ENCODE data around the gene EFCAB8.
"Not testable (repeated sequence)": the region's sequence is repeated elsewhere in the genome, so short reads cannot be mapped to it uniquely, and the experiment has no call there.

Gene EFCAB8

DNA sequence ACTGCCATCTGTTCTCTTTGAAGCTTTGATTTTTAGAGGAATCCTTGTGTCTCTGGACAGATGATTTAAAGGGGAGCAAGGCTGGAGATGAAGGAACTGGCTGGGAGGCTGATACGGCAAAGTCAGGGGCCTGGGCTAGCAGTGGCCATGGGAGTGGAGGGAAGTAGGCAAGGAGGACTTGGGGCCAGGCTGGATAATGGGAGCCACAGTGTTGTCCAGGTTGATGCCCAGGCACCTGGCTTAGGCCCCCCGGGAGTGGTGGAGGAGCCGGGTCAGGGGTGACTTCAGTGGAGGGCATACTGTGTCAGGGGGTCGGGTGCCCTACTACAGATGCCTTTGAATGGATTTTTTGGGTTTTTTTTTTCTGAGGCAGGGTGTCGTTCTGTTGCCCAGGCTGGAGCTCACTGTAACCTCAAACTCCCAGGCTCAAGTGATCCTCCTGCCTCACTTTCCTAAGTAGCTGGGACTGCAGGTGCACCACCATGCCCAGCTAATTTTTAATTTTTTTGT, 45.0 kb downstream of the EFCAB8 start:
- Histone ChIP-seq H3K9me3 (ENCODE audit: control insufficient read depth, insufficient read depth, low read depth, low read length) (no peaks in the 10 kb centered on the region), H3K27ac (ENCODE audit: low read depth, low read length) (no peak overlapping the region), H3K36me3 (ENCODE audit: control insufficient read depth, insufficient read depth, low read length) (no peaks in the 10 kb centered on the region), H3K9ac (ENCODE audit: low read length) (no peak overlapping the region), H3K4me1 (ENCODE audit: control insufficient read depth, insufficient read depth, low read length) (no peaks in the 10 kb centered on the region), H3K4me3 (ENCODE audit: low read depth, low read length) (no peak overlapping the region), H3K27me3 (ENCODE audit: control insufficient read depth, insufficient read depth, low read length) (no peaks in the 10 kb centered on the region)

DNA sequence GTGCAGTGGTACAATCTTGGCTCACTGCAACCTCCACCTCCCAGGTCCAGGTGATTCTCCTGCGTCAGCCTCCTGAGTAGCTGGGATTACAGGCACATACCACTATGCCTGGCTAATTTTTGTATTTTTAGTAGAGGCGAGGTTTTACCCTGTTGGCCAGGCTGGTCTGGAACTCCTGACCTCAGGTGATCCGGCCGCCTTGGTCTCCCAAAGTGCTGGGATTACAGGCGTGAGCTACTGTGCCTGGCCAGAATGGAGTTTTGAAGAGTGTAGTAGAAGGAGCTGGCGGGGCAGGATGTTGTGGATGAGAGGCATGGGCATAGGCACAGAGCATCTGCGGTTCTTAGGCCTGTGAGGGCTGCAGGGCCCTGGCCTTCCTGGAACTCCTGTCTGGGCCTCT, 46.0 kb downstream of the EFCAB8 start:
- H3K27ac ChIP-seq (ENCODE audit: low read depth, low read length); H3K4me1 ChIP-seq (ENCODE audit: control insufficient read depth, insufficient read depth, low read length); H3K27me3 ChIP-seq (ENCODE audit: control insufficient read depth, insufficient read depth, low read length); H3K36me3 ChIP-seq (ENCODE audit: control insufficient read depth, insufficient read depth, low read length); H3K9ac ChIP-seq (ENCODE audit: low read length); H3K9me3 ChIP-seq (ENCODE audit: control insufficient read depth, insufficient read depth, low read depth, low read length); H3K4me3 ChIP-seq (ENCODE audit: low read depth, low read length): not testable (repeated sequence)

GRCh38 chr20:32906200-32906599, 47.5 kb downstream of the EFCAB8 start:
- H3K27ac ChIP-seq (ENCODE audit: low read depth, low read length): no peak overlapping the region
- no peak overlapping the region for H3K4me3 ChIP-seq (ENCODE audit: low read depth, low read length)
- H3K4me1 ChIP-seq (ENCODE audit: control insufficient read depth, insufficient read depth, low read length): no peaks in the 10 kb centered on the region
- H3K36me3 ChIP-seq (ENCODE audit: control insufficient read depth, insufficient read depth, low read length): no peaks in the 10 kb centered on the region
- H3K9me3 ChIP-seq (ENCODE audit: control insufficient read depth, insufficient read depth, low read depth, low read length): no peaks in the 10 kb centered on the region
- no peak overlapping the region for H3K9ac ChIP-seq (ENCODE audit: low read length)
- no peaks in the 10 kb centered on the region for H3K27me3 ChIP-seq (ENCODE audit: control insufficient read depth, insufficient read depth, low read length)

DNA sequence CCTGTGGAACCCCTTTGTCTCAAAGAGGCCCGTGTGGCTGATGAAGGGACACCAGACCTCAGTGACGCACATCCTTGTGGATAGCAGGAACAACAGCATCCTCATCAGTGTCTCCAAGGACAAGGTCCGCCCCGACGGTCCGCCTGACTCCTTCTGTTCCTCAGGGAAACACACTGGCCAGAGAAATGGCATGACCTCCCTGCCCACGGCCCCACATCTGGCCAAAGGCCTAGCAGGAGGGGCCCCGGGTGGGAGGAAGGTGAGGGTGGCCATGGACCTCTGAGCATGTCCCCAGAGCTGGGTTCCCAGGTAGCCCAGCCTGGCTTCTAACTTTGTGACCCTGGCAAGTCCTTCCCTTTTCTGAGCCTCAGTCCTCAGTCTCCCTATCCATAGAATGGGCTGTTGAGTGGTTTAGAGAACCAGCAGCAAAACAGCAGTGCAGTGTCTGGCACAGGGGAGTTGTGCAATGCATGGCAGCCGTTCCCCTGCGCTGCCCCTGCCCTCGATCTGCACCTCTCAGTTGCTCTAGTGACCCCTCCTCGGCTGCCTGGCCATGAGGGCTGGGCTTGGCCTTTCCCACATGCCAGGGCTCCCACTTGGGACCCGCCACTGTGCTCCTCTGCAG, 48.3 kb downstream of the EFCAB8 start:
- no peak overlapping the region for H3K9ac ChIP-seq (ENCODE audit: low read length)
- no peak overlapping the region for H3K27ac ChIP-seq (ENCODE audit: low read depth, low read length)
- H3K4me1 ChIP-seq (ENCODE audit: control insufficient read depth, insufficient read depth, low read length): no peaks in the 10 kb centered on the region
- no peaks in the 10 kb centered on the region for H3K9me3 ChIP-seq (ENCODE audit: control insufficient read depth, insufficient read depth, low read depth, low read length)
- H3K27me3 ChIP-seq (ENCODE audit: control insufficient read depth, insufficient read depth, low read length): no peaks in the 10 kb centered on the region
- H3K36me3 ChIP-seq (ENCODE audit: control insufficient read depth, insufficient read depth, low read length): no peaks in the 10 kb centered on the region
- no peak overlapping the region for H3K4me3 ChIP-seq (ENCODE audit: low read depth, low read length)

- no peaks in the 10 kb centered on the region for H3K9me3 ChIP-seq (ENCODE audit: control insufficient read depth, insufficient read depth, low read depth, low read length)
- no peak overlapping the region for H3K9ac ChIP-seq (ENCODE audit: low read length)
- no peaks in the 10 kb centered on the region for H3K36me3 ChIP-seq (ENCODE audit: control insufficient read depth, insufficient read depth, low read length)
- no peaks in the 10 kb centered on the region for H3K4me1 ChIP-seq (ENCODE audit: control insufficient read depth, insufficient read depth, low read length)
- no peak overlapping the region for H3K27ac ChIP-seq (ENCODE audit: low read depth, low read length)
- no peak overlapping the region for H3K4me3 ChIP-seq (ENCODE audit: low read depth, low read length)
- no peaks in the 10 kb centered on the region for H3K27me3 ChIP-seq (ENCODE audit: control insufficient read depth, insufficient read depth, low read length)
Observed at GRCh38 chr20:32907886-32908285, 49.2 kb downstream of the EFCAB8 start.

GRCh38 chr20:32908334-32909292, 49.9 kb downstream of the EFCAB8 start:
- H3K27ac ChIP-seq (ENCODE audit: low read depth, low read length): no peak overlapping the region
- no peaks in the 10 kb centered on the region for H3K27me3 ChIP-seq (ENCODE audit: control insufficient read depth, insufficient read depth, low read length)
- no peaks in the 10 kb centered on the region for H3K4me1 ChIP-seq (ENCODE audit: control insufficient read depth, insufficient read depth, low read length)
- H3K9me3 ChIP-seq (ENCODE audit: control insufficient read depth, insufficient read depth, low read depth, low read length): no peaks in the 10 kb centered on the region
- H3K4me3 ChIP-seq (ENCODE audit: low read depth, low read length): no peak overlapping the region
- no peak overlapping the region for H3K9ac ChIP-seq (ENCODE audit: low read length)
- no peaks in the 10 kb centered on the region for H3K36me3 ChIP-seq (ENCODE audit: control insufficient read depth, insufficient read depth, low read length)

GRCh38 chr20:32909451-32909850, 50.7 kb downstream of the EFCAB8 start:
- Histone ChIP-seq H3K36me3 (ENCODE audit: control insufficient read depth, insufficient read depth, low read length) (no peaks in the 10 kb centered on the region), H3K9ac (ENCODE audit: low read length) (no peak overlapping the region), H3K27me3 (ENCODE audit: control insufficient read depth, insufficient read depth, low read length) (no peaks in the 10 kb centered on the region), H3K9me3 (ENCODE audit: control insufficient read depth, insufficient read depth, low read depth, low read length) (no peaks in the 10 kb centered on the region), H3K4me3 (ENCODE audit: low read depth, low read length) (no peak overlapping the region), H3K4me1 (ENCODE audit: control insufficient read depth, insufficient read depth, low read length) (no peaks in the 10 kb centered on the region), H3K27ac (ENCODE audit: low read depth, low read length) (no peak overlapping the region)

DNA sequence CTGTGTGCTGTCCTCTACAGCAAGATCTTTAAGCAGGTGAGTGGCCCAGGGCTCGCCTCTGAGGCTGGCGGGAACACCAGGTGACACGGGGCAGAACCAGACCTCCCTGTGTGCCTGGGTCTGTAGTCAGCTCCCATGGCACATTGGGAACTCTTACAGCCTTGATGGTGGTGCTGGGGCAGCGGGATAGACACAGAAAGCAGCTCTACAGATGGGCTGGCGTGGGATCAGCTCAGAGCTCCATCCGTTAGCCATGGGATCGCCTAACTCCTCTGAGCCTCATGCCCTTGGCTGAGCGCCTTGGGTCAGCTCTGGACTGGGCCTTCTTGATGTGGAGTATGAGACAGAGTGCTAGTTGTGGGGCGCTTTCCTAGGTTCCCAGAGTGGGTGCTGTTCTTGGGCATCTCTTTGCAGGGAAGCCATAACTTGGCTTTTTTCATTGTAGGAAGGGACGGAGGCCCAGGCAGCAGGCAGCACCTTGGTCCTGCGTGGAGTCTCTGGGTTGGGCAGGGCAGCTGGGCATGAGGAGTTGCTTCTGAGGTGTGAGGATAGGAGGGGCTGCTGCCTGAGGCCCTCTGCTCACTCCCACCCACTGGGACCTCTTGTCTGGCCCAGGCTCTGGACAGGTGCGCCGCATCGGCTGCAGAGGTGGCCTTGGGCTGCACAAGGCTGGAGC, 51.3 kb downstream of the EFCAB8 start:
- Histone ChIP-seq H3K27me3 (ENCODE audit: control insufficient read depth, insufficient read depth, low read length) (no peaks in the 10 kb centered on the region), H3K9me3 (ENCODE audit: control insufficient read depth, insufficient read depth, low read depth, low read length) (peaks cover 5% of the 10 kb centered on the region; the same call in 1 of the 2 replicates), H3K4me3 (ENCODE audit: low read depth, low read length) (no peak overlapping the region), H3K4me1 (ENCODE audit: control insufficient read depth, insufficient read depth, low read length) (no peaks in the 10 kb centered on the region), H3K9ac (ENCODE audit: low read length) (no peak overlapping the region), H3K36me3 (ENCODE audit: control insufficient read depth, insufficient read depth, low read length) (no peaks in the 10 kb centered on the region), H3K27ac (ENCODE audit: low read depth, low read length) (no peak overlapping the region)

DNA sequence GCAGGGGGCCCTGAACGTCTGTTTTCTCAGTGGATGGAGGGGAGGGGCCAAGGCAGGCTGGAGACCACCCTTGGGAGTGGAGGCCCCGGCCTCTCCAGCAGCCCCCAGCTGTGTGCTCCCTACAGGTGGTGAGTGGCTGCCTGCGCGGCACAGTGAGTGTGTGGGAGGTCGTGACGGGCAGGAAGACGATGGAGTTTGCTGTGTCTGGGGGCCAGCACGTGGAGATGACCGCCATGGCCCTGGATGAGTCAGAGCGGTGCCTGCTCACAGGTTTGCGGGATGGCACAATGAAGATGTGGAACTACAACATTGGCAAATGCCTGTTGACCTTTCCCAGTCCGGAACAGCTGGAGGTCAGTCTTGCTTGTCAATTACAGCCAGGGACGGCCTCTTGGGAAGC, 52.6 kb downstream of the EFCAB8 start:
- H3K4me1 ChIP-seq (ENCODE audit: control insufficient read depth, insufficient read depth, low read length): no peaks in the 10 kb centered on the region
- no peaks in the 10 kb centered on the region for H3K36me3 ChIP-seq (ENCODE audit: control insufficient read depth, insufficient read depth, low read length)
- H3K27me3 ChIP-seq (ENCODE audit: control insufficient read depth, insufficient read depth, low read length): no peaks in the 10 kb centered on the region
- H3K9me3 ChIP-seq (ENCODE audit: control insufficient read depth, insufficient read depth, low read depth, low read length): peaks cover 18% of the 10 kb centered on the region
- H3K4me3 ChIP-seq (ENCODE audit: low read depth, low read length): no peak overlapping the region
- no peak overlapping the region for H3K9ac ChIP-seq (ENCODE audit: low read length)
- H3K27ac ChIP-seq (ENCODE audit: low read depth, low read length): no peak overlapping the region

DNA sequence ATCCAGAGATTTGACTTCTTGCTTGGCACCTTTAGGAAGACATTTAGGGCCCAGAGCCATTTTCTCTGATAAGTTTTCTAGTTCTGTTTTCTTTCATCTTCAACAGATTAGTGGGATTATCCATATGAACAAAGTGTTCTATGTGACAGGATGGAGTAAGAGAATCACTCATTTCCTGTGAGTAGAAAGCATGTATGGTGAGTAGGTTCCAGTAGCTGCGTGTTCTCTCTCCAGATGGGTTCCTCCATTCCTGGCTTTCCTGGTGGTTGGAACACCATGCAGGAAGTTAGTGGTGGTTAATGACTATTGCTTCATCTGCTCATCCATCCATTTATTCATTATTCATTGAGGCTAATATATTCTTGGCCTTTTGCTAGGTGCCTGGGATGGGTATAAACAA, 54.0 kb downstream of the EFCAB8 start:
- Histone ChIP-seq H3K36me3 (ENCODE audit: control insufficient read depth, insufficient read depth, low read length) (no peaks in the 10 kb centered on the region), H3K4me1 (ENCODE audit: control insufficient read depth, insufficient read depth, low read length) (no peaks in the 10 kb centered on the region), H3K9me3 (ENCODE audit: control insufficient read depth, insufficient read depth, low read depth, low read length) (peaks cover 20% of the 10 kb centered on the region), H3K27me3 (ENCODE audit: control insufficient read depth, insufficient read depth, low read length) (no peaks in the 10 kb centered on the region), H3K27ac (ENCODE audit: low read depth, low read length) (no peak overlapping the region), H3K9ac (ENCODE audit: low read length) (no peak overlapping the region), H3K4me3 (ENCODE audit: low read depth, low read length) (no peak overlapping the region)

GRCh38 chr20:32914031-32914430, 55.3 kb downstream of the EFCAB8 start:
- H3K36me3 ChIP-seq (ENCODE audit: control insufficient read depth, insufficient read depth, low read length): no peaks in the 10 kb centered on the region
- peaks cover 20% of the 10 kb centered on the region for H3K9me3 ChIP-seq (ENCODE audit: control insufficient read depth, insufficient read depth, low read depth, low read length)
- no peaks in the 10 kb centered on the region for H3K27me3 ChIP-seq (ENCODE audit: control insufficient read depth, insufficient read depth, low read length)

More at GRCh38 chr20:32914031-32914430, 55.3 kb downstream of the EFCAB8 start:
- Histone ChIP-seq H3K9ac (ENCODE audit: low read length) (no peak overlapping the region), H3K4me3 (ENCODE audit: low read depth, low read length) (no peak overlapping the region), H3K4me1 (ENCODE audit: control insufficient read depth, insufficient read depth, low read length) (no peaks in the 10 kb centered on the region), H3K27ac (ENCODE audit: low read depth, low read length) (no peak overlapping the region)

All from HUES6 (cell line).